Smooth muscle cell (in vitro differentiated cells): ENCODE measurements around the gene GK. TPM values are rescaled to one million over a fixed set of nuclear protein-coding genes. Genes with fewer than 3 reads are reported as not detected.
"Not testable (repeated sequence)": the region's sequence is repeated elsewhere in the genome, so short reads cannot be mapped to it uniquely, and the experiment has no call there.

Experiments
- DNase-seq: peaks from one replicate; lab custom pipeline; 2025; ENCODE audit not compliant: unreplicated experiment; lab: John Stamatoyannopoulos, UW
- H2AFZ ChIP-seq: fragments of 200-600 bp; sonication (generic); 2 replicates; pipeline ENCODE4 v1.6.0; 2016; ENCODE audit warnings: antibody characterized with exemption, low read depth, mild to moderate bottlenecking
- H3F3A ChIP-seq: fragments of 200-600 bp; sonication (generic); 2 replicates; pipeline ENCODE4 v1.6.0; 2017; ENCODE audit warnings: antibody characterized with exemption, low read depth
- H3K27ac ChIP-seq: fragments of 200-600 bp; sonication (generic); 2 replicates; pipeline ENCODE4 v1.5.1; 2016; ENCODE audit warnings: low read depth, mild to moderate bottlenecking
- H3K27me3 ChIP-seq: fragments of 200-600 bp; sonication (generic); 2 replicates; pipeline ENCODE4 v1.6.1; 2016; ENCODE audit warnings: low read depth, mild to moderate bottlenecking
- H3K36me3 ChIP-seq: fragments of 200-600 bp; sonication (generic); 2 replicates; pipeline ENCODE4 v1.5.1; 2016; ENCODE audit warnings: low read depth
- H3K4me1 ChIP-seq: fragments of 200-600 bp; sonication (generic); 2 replicates; pipeline ENCODE4 v1.5.1; 2016; ENCODE audit warnings: low read depth
- H3K4me2 ChIP-seq: fragments of 200-600 bp; sonication (generic); 2 replicates; pipeline ENCODE4 v1.6.0; 2016; ENCODE audit warnings: mild to moderate bottlenecking
- H3K4me3 ChIP-seq: fragments of 200-600 bp; sonication (generic); 2 replicates; pipeline ENCODE4 v1.5.1; 2016; ENCODE audit warnings: mild to moderate bottlenecking
- H3K79me2 ChIP-seq: fragments of 200-600 bp; sonication (generic); 2 replicates; pipeline ENCODE4 v1.6.0; 2016; ENCODE audit warnings: low read depth, mild to moderate bottlenecking
- H3K9ac ChIP-seq: fragments of 200-600 bp; sonication (generic); 2 replicates; pipeline ENCODE4 v1.6.0; 2016; ENCODE audit warnings: low read depth
- H3K9me3 ChIP-seq: fragments of 200-600 bp; sonication (generic); replicated peaks from 2 replicates; pipeline ENCODE4 v1.5.1; 2016; ENCODE audit warnings: low read depth
- H4K20me1 ChIP-seq: fragments of 200-600 bp; sonication (generic); 2 replicates; pipeline ENCODE4 v1.6.0; 2016; ENCODE audit warnings: low read depth
- CTCF ChIP-seq: fragments of 200-600 bp; sonication (generic); IDR thresholded peaks from 2 replicates; pipeline ENCODE4 v1.5.1; 2017; ENCODE audit warnings: borderline replicate concordance, mild to moderate bottlenecking, antibody characterized with exemption; ENCODE audit not compliant: insufficient read depth, poor library complexity, severe bottlenecking
- WGBS: methylation state at CpG from one replicate; pipeline ENCODE4 v1.1.7; 2016; ENCODE audit warnings: low lambda C conversion rate; 5-methylcytosine and 5-hydroxymethylcytosine counted together
- polyA plus RNA-seq: library from polyadenylated mRNA; unstranded; fragments of >200 nt; fragmentation: Nextera tagmentation; extraction: Ambion mirVana; gene quantifications from 2 replicates; pipeline ENCODE4 v1.2.1, GENCODE V29; 2016
- total RNA-seq: library from RNA; depleted of rRNA; stranded (reverse); fragments of >200 nt; gene quantifications from 2 replicates; pipeline ENCODE4 v1.2.3, GENCODE V29; 2014

Gene GK
- total and polyA plus RNA-seq, 2 experiments from 2014 or later: 4.5 to 5.8 TPM

- H3F3A ChIP-seq: no peaks in the 10 kb centered on the region
- no peak overlapping the region for H2AFZ ChIP-seq
- no peak overlapping the region for H3K27ac ChIP-seq
- no peaks in the 10 kb centered on the region for H3K9me3 ChIP-seq
- H3K27me3 ChIP-seq: no peaks in the 10 kb centered on the region
- H3K4me1 ChIP-seq: no peaks in the 10 kb centered on the region
- H3K9ac ChIP-seq: no peak overlapping the region
- H3K4me3 ChIP-seq: no peak overlapping the region
- DNase-seq: no peak
- no peak overlapping the region for H3K4me2 ChIP-seq
- no peak for TF ChIP-seq CTCF
- no peaks in the 10 kb centered on the region for H3K36me3 ChIP-seq
- H4K20me1 ChIP-seq: no peaks in the 10 kb centered on the region
- WGBS: 74% methylated on average over 8 of the region's 8 CpGs
- no peaks in the 10 kb centered on the region for H3K79me2 ChIP-seq
Measured at GRCh38 chrX:30627818-30628652, 25.2 kb upstream of the GK start.

- H3K36me3 ChIP-seq, H3K27ac ChIP-seq, H4K20me1 ChIP-seq, H3K4me3 ChIP-seq, H3K27me3 ChIP-seq, H2AFZ ChIP-seq, H3K4me2 ChIP-seq, DNase-seq, H3K4me1 ChIP-seq, H3F3A ChIP-seq, H3K79me2 ChIP-seq, H3K9me3 ChIP-seq, H3K9ac ChIP-seq: not testable (repeated sequence)
- WGBS: 78% methylated on average over 6 of the region's 6 CpGs
Measured at GRCh38 chrX:30634070-30634469, 19.2 kb upstream of the GK start.

GRCh38 chrX:30635630-30636029 is 17.6 kb upstream of the GK start:
- no peak overlapping the region for H3K9ac ChIP-seq
- no peaks in the 10 kb centered on the region for H3K36me3 ChIP-seq

More at GRCh38 chrX:30635630-30636029, 17.6 kb upstream of the GK start:
- Histone ChIP-seq H3K27me3 (no peaks in the 10 kb centered on the region), H3K79me2 (no peaks in the 10 kb centered on the region), H3K4me3 (no peak overlapping the region), H3K9me3 (no peaks in the 10 kb centered on the region), H3K4me2 (no peak overlapping the region), H3K4me1 (no peaks in the 10 kb centered on the region), H2AFZ (no peak overlapping the region), H4K20me1 (no peaks in the 10 kb centered on the region), H3F3A (no peaks in the 10 kb centered on the region), H3K27ac (no peak overlapping the region)
- peak; percentile 32 for TF ChIP-seq CTCF
- 71% methylated on average over 4 of the region's 4 CpGs for WGBS
- no peak for DNase-seq
